Measurements from ENCODE around the gene FAM229A.

Gene FAM229A

GRCh38 chr1:32346532-32347157, 15.6 kb downstream of the FAM229A start:
- DNase-seq = no peak

- DNase-seq = no peak
These were observed 16.9 kb downstream of the FAM229A start for GRCh38 chr1:32345289-32345827.

GRCh38 chr1:32342704-32343103, 19.6 kb downstream of the FAM229A start:
- DNase-seq = no peak

GRCh38 chr1:32341971-32342370, 20.3 kb downstream of the FAM229A start:
- no peak for DNase-seq

- DNase-seq = no peak
These were observed 21.0 kb downstream of the FAM229A start for GRCh38 chr1:32341186-32341757.

GRCh38 chr1:32339363-32339978, 22.8 kb downstream of the FAM229A start:
- no peak for DNase-seq

DNA sequence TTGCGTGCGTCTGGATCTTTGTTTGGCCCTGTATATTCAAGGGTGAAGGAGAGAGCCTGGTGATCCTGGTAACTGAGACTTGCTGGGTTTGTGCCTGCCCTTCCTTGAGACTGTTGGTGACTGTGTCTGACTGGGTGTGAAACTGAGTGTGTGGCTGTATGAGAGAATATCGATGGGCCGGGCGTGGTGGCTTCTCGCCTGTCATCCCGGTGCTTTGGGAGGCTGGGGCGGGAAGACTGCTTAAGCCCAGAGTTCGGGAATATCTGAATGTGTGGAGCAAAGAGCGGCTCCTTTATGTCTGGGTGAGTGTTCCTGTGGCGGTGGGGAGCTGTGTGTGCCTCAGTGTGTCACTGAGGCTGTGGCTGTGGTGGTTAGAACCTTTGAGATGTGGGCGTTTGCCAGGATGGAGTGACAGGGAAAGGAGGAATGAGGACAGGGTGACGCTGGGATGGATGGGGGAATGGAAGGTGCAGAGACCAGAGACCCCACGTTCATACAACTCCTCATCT, 23.6 kb downstream of the FAM229A start:
- DNase-seq = no peak

DNA sequence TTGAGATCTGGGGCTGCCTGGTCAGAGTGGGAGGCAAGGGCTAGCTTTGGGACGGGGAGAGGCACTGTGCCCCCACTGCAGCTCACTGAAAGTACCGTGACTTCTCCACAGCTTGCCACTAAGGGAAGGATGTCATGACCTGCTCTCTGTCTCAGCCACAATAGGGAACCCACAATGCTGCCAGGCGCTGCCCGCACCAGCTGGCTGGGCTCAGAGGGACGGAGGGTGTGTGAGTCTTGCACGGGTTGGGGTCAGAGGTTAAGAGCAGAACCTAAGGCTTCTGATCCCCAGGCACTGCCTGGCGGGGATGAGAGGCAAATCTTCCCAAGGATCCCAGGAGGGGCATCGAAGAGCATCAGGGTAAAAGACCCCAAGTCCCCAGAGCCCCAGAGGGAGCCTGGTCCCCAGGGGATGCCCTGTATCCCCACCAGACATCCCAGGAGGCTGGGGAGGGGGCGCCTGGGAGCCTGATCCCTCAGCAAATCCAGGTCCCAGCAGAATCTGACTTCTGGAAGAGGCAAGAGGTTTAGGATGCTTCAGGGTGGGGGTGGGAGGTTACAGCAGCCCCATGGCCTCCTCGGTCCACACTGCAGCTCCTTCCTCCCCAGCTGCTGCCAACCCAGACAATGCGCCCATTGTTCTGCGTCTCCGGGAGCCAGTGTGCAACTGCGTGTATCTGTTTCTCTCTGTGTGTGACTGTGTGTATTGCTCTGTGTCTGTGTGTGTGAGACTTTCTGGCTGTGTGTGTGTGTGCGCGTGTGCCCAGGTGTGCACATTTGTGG, 24.2 kb downstream of the FAM229A start:
- no peak for DNase-seq

DNA sequence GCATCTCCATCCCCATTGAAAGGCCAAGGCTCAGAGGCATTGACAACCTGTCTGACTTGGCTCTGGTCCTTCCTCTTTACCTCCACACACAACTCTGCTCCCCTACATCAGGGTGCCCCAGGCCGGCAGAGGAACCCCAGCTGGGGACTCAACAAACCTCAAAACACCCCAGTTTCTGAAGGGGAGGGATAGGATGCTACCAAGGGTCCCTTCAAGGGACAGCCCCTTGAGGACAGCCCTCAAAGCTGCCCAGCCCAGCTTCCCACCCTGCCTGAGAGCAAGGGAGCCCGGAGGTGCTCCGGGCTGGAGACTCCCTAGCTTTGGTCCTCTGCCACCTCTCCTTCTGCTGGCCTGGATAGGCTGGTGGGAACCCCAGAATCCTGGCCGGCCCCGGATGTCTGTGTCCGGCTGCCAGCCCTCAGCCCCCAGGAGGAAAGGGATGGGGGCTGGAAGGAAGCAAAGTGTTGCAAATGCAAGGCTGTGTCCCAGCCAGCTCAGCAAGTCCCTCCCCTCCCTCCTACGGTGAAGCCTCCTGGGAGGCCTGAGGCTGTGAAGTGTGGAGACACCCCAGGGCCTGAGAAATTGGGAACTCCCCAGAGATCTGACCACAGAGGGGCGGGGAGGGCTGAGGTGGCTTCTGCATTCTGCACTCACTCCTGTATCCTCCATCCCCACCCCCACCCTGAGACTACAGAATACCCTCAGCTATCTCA, 25.2 kb downstream of the FAM229A start:
- no peak for DNase-seq

DNA sequence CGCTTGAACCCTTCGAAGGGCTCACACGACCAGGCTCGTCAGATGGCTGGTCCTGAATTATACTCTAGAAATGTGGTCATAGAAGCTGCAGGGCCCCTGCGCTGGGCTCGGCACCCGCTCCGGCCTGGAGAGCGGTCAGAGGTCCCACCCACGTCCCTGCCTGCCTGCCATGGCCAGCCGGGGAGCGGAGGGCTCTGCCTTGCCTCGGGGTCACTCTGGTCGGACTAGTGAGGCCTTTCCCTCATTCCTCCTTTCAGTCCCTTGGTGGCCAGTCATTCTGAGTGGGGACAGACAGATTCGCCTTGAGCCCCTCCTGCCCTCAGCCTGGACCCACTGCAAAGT, 25.7 kb downstream of the FAM229A start:
- DNase-seq = no peak

DNA sequence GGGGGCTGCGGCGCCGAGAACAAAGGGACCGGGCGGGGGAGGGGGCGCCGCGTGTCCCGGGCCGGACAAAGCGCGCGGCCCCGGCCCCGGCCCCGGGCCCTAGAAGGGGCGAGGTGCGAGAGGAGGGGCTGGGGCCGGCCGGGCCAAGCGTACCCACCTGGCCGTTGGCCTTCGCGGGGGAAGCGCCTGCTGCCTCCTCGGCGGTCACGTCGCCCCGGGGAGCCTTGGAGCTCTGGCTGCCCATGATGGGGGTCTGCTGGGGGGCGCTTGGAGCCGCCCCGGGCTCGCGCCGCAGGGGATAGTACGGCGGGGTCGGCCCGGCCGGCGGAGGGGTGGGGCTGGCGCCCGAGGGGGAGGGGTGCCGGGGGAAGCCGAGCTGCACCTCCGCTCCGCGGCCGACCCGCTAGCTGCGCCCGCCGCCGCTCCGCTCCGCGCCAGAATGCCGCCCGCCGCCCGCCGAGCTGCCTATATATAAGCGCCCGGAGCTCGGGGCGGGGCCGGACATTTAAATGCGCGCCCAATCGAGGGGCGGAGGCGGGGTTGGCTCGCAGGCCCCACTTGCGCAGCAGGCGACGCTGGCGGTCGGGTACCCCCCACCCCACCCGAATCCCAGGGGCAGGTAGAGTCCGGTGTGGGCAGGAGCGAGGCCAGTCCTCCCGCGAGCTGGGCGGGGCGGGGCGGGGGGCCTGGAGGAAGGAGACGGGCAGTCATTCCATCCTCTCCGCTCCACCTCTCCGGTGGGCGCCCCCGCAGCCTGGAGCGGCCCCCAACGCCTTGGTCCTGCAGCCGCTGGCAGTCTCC, 26.3 kb downstream of the FAM229A start, which contains the start of gene MARCKSL1:
MARCKSL1 (minus strand) TSS at position 444 of the 801 bp plus-strand sequence; CDS start at position 244, 200 bp downstream.
- DNase-seq = no peak

GRCh38 chr1:32335535-32335789, 26.8 kb downstream of the FAM229A start:
- no peak for DNase-seq

DNA sequence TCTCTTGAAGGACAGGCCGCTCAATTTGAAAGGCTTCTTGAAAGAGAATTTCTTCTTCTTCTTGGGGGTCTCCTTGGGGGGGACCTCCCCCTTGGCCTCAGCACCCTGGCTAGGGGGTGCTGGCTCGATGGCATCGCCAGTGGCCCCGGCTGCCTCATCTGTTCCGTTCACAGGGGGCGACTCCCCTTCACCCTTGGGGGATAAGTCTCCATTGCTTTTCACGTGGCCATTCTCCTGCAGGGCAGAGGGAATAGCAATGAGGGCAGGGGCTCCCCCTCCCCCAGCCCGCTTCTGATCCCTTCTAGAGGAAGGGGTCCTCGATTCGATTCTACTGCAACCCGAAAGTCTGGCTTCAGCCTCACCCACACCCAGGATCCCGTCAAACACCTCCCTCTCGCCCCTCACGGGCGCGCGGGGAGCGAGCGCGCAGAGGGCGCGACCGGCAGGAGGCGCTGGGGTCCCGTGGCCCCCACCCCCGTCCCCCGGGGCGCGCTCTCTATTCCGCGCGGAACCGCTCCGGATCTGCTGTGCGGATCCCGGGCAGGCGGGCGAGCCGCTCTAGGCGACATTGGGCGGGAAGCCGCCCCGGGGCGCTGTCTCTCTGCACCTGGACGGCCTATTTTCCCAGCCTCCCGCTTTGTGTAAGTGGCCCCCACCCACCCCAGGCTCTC, 27.3 kb downstream of the FAM229A start:
- no peak for DNase-seq

- DNase-seq = no peak
These were observed 27.9 kb downstream of the FAM229A start for GRCh38 chr1:32334274-32334861.

- DNase-seq = no peak
These were observed 28.9 kb downstream of the FAM229A start for GRCh38 chr1:32333251-32333963.

- DNase-seq = no peak
These were observed 29.8 kb downstream of the FAM229A start for GRCh38 chr1:32332290-32333079.

DNA sequence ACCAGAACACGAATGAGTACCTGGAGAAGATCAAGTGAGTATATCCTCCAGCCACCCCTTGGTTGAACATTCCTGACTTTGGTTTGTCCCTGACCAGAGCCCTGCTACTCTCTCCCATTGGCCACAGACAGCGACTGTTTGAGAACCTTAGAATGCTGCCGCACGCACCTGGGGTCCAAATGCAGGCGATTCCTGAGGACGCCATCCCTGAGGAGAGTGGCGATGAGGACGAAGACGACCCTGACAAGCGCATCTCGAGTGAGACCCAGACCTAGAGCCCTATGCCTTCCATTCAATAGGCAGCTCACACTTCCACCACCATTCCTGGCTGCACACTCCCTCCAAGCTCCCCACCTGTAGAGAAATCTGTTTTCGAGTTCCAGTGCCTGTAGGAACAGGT, 30.7 kb downstream of the FAM229A start:
- DNase-seq = no peak

- DNase-seq = no peak
These were observed 31.6 kb downstream of the FAM229A start for GRCh38 chr1:32330558-32331151.

GRCh38 chr1:32329931-32330466, 32.3 kb downstream of the FAM229A start:
- DNase-seq = no peak
